SH-SY5Y (cell line): Measurements from ENCODE around the gene SUSD1.

Experiments
- GATA2 ChIP-seq: IDR thresholded peaks from 2 replicates; pipeline ENCODE4 v1.6.1; 2011; ENCODE audit warnings: mild to moderate bottlenecking, low read depth, low read length
- GATA3 ChIP-seq: IDR thresholded peaks from 2 replicates; pipeline ENCODE4 v1.6.1; 2011; ENCODE audit warnings: low read depth, mild to moderate bottlenecking, low read length, moderate library complexity

DNA sequence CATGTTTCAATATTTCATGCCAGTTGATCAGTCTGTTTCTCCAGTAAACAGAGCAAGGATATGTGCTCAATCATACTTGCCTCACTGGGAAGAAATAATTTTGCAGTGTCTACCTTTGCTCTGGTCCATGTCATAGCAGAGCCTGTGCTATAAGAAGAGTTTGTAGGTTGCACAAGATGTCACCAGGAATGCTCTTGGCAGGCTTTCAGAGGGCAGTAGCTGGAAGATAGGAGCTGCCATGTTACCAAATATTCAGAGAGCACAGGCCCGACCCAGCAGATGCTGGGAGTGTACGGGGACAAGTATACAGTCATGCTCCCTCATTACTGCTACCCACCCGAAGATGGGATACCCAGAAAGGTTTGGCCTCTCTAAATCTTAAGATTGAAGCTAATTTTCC is 175.8 kb downstream of the SUSD1 start:
- no peak for TF ChIP-seq GATA2
- TF ChIP-seq GATA3, result no peak
